ENCODE data around the gene PSMB7.

PSMB7 gene

DNA sequence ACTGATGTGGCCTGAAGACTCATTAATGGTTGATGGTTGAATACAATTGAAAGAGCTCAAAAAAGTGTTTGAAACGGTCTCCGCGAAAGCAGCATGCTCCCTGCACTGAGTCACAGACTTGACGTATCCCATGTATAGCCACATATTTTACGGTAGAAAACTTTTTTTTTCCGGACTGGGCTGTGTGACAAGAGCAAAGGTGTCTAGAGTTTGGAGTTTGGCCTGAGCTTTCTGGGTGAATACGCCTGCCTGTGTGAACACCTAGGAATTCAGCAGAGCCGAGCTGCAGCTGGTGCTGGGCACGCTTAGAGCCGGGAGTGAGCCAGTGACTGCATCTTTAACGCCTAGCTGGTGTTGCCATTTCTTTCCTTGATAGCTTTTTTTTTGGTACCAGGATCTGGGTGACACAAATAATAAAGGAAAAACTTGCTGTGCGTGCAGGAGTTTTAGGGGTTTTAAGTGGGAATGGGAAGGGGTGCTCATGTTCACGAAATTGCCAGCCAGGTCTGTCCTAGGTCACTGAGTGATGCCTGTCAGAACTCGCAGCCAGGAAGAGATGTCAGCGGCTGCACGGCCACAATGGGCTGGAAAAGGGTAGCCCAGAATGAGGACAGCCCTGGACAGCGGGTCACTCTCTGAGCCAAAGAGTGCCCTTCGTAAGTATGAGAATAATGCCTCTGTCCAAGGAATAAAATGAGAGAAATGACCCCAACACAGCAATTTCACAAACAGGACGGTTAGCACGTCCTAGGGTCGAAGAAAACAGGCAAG is 51.7 kb downstream of the PSMB7 start:
- DNase-seq (ENCODE audit: extremely low read depth, low read depth) = no peak
- TF ChIP-seq, protein P1, sequence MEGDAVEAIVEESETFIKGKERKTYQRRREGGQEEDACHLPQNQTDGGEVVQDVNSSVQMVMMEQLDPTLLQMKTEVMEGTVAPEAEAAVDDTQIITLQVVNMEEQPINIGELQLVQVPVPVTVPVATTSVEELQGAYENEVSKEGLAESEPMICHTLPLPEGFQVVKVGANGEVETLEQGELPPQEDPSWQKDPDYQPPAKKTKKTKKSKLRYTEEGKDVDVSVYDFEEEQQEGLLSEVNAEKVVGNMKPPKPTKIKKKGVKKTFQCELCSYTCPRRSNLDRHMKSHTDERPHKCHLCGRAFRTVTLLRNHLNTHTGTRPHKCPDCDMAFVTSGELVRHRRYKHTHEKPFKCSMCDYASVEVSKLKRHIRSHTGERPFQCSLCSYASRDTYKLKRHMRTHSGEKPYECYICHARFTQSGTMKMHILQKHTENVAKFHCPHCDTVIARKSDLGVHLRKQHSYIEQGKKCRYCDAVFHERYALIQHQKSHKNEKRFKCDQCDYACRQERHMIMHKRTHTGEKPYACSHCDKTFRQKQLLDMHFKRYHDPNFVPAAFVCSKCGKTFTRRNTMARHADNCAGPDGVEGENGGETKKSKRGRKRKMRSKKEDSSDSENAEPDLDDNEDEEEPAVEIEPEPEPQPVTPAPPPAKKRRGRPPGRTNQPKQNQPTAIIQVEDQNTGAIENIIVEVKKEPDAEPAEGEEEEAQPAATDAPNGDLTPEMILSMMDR (IDR thresholded peaks at IDR 0.05; ENCODE audit: low read depth, low read length) = no peak

DNA sequence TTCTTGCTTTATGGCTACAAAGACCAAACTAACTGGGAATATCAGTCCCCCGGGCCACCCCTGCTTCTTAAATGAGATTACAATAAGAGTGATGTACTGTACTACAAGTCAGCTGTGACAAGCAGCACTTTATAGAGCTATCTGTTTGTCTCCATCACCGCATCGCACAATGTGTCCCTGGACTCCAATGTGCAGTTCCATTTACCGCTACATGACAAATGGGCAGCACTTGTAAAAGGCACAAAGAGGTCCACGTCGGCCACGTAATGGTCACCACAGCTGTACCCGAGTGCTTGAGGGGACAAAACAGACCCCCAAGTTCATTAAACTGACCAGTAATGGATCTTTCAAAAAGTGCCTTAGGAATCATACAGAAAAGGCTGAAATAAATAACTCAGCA is 54.1 kb downstream of the PSMB7 start:
- TF ChIP-seq, protein P1 (IDR thresholded peaks at IDR 0.05; ENCODE audit: low read depth, low read length) = no peak
- DNase-seq (ENCODE audit: extremely low read depth, low read depth) = no peak

- TF ChIP-seq, protein P1 (IDR thresholded peaks at IDR 0.05; ENCODE audit: low read depth, low read length) = no peak
- DNase-seq (ENCODE audit: extremely low read depth, low read depth) = no peak
Measured at GRCh38 chr9:124359855-124360678, 55.2 kb downstream of the PSMB7 start.

DNA sequence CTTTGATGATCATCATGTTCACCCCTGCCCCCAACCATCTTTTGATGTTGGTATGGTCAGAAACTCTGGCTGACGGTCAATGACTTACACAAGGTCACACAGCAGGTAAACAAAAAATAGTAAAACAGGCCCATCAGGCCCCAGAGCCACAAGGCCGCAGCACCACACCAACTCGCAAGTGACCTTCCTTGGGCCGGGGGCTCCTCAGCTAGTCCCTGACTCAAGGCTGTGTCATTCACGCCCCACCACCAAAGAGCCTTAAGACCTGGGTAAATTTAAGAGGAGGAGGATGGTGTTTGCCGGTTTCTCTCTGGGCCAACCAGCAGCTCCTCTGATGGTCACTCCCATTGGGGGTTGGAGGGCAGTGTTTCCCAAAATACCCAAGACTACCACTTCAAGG is 55.8 kb downstream of the PSMB7 start:
- TF ChIP-seq, protein P1 (IDR thresholded peaks at IDR 0.05; ENCODE audit: low read depth, low read length) = no peak
- DNase-seq (ENCODE audit: extremely low read depth, low read depth) = no peak

- no peak for DNase-seq (ENCODE audit: extremely low read depth, low read depth)
- TF ChIP-seq, protein P1 (IDR thresholded peaks at IDR 0.05; ENCODE audit: low read depth, low read length) = no peak
Measured at GRCh38 chr9:124358631-124359030, 56.6 kb downstream of the PSMB7 start.

- DNase-seq (ENCODE audit: extremely low read depth, low read depth) = no peak
- TF ChIP-seq, protein P1 (IDR thresholded peaks at IDR 0.05; ENCODE audit: low read depth, low read length) = peak; percentile 2; the same call in 1 of the 2 replicates
Measured at GRCh38 chr9:124357721-124358361, 57.4 kb downstream of the PSMB7 start.

Data from AG09319 (cell line).